HG02642 (cell line): ENCODE data around the gene TRMT44.

Source experiments
- ATAC-seq: cut with Tn5 transposase; IDR thresholded peaks from one replicate; pipeline ENCODE4 v1.9.1; 2021; ENCODE audit warnings: mild to moderate bottlenecking; ENCODE audit not compliant: unreplicated experiment, poor library complexity

Gene TRMT44

DNA sequence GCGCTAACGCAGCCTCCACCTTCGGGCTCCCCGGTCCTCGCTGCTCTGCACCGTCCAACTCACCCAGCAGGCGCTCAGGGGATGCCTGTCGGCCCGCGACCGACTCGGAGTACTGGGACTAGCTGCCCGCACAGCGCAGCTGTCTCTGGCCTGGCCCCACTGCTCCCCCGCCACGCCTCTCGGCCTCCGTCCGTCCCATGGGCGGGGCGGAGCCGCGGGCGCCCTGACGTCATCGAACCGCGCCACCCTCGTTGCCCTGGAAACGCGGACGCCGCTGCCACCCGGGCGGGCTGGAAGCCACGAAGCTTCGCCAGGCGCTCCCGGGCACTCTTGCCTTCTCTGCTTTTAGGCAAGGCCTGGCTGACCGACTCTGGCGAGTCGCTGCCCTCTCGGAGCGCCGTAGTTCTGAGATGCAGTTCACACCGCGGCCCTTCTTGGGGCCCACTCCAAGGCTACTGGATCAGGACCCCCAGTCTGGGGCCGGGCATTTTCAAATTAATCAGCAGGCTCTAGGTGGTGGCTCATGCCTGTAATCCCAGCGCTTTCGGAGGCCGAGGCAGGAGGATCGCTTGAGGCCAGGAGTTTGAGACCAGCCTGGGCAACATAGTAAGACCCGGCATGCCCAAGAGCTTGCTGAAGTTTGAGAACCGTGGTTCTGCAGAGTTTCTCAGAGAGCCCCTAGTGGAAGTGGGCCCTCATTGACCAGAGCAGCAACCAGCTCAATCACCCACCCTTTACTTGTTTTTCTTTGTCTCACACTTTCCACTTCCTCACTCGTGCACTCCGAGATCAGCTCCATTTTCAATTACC, 12.1 kb upstream of the TRMT44 start:
- peak; percentile 97 for ATAC-seq

DNA sequence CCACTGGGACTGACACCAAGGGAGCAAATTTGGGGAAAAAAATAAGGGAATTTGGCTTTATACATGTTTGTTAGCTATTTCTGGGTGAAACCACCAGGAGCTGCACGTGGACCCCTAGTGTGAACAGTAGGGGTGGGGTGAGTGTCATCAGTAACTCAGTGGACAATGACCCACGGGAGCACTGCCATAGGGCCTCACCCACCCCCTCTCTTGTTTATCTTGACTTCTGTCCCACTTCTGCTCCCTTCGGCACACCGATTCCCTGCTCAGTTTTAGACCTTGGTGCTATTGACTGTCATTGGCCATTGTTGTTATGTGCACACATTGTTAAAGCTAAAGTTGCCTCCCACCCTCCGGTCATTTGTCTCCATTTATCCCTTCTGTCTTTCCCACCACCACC, 9.0 kb upstream of the TRMT44 start:
- ATAC-seq: no peak

DNA sequence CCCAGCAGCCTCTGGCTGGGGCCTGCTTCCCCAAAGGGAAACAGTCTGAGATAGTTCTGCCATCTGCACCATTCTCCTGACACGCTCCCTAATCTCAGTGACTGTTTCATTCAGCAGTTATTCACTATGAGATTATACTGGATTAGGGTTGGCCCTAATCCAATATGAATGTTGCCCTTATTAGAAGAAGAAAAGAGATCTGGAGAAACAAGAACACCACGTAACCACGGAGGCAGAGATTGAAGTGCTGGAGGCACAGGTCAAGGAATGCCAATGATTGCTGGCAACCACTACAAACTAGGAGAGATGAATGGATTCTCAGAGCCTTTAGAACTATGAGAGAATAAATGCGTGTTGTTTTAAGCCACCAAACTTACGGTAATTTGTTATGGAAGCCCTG, 7.4 kb upstream of the TRMT44 start:
- ATAC-seq: no peak

DNA sequence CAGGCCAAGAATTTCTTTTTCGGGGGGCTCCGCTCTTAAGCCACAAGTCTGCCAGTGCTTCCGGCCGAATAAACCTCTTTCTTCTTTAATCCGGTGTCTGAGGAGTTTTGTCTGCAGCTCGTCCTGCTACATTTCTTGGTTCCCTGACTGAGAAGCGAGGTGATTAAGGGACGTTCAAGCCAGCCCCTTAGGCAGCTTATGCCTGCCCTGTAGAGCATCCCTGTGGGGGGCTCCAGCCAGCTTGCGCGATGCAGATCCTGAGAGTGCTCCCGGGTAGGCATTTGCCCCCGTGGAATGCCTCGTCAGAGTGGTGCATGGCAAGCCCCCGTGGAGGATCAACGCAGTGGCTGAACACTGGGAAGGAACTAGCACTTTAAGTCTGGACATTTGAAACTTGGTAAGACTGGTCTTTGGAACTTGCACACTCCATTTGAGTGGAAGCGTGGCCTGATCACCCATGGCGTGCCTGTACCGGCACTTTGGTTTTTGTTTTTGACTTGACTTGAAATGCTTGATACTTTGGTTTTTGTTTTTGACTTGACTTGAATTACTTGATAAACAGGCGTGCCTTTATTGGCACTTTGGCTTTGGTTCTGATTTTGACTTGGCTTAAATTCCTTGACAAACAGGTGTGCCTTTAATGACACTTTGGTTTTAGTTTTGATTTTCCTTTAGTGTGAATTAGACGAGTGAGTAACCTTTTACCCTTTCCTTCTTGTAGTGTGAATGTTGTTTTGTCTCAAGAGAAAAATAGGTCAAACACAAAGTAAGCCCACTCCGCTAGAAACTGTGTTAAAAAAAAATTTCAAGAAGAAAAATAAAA, 6.1 kb upstream of the TRMT44 start:
- ATAC-seq: no peak

DNA sequence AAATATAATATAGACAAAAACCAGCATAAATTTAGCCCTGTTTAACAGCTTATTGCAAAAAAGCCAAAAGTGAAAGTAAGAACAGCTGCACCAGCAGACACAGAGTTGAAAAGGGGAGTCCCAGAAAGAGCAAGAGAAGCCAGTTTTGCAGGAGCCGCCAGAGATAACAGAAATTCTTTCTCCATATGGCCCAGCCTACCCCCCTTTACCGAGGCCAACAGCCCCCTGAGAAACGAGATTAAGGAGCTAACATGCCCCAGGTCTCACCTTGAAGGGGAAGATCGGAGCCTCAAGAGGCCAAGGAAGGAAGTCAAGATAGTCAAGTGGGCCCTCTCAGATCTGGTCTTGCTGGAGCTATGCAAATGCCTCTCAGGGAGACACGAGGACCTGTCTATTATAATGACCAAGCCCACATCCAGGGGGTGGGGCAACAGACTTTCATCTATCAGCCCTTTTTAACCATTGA, 4.9 kb upstream of the TRMT44 start:
- peak; percentile 65 for ATAC-seq

DNA sequence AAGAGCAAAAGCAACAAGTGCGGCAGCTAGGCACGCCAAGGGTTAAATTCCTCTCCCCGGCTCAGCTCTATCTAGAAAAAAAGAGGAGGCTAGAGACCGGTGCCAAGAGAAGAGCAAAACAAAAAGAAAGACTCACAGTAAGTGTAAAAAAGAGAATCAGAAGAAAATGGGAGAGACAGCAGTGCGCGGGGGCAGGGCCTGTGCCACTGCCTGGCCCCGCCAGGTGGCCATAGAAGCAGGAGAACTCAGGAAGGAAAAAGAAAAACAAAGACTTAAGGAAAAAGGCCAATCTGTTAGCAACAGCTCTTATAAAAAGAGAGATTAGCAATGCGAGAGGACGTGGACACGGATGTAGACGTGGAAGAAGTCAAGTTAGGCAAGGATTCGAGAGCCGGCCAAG, 3.3 kb upstream of the TRMT44 start:
- no peak for ATAC-seq

DNA sequence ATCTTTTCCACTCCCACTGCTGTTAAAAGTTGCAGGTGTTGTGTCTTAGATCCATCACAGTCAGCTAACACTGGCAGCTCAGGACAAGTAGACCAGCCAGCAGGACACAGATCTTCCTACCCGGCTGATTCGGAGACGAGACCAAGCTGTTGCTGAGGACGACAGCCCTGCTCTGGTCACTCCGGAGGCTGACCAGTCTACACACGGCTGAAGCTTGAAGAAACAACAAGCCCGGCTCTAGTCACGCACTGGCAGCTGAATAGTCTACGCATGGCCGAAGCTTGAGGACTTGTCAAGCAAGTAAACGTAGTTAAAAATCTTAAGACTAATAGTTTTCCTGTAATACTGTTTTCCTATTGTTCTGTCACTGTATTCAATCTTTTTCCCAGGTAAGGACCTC, 1.8 kb upstream of the TRMT44 start:
- no peak for ATAC-seq

DNA sequence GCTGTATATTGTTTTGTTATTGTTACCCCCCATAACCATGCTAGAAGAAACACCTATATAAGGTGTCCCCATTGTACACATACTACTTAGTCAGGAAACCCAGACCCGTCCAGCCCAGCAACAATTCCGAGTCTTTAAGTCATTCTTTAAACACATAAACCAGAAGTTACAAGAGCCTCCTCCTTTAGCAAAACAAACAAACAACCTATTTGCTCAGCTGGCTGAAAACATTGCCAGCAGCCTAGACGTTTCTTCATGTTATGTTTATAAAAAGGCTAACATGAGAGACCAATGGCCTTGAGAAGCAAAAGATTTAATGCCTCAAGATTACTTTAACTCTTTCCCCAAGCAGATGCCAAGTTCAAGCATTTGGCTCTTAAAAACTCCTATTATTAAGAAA, 1.4 kb upstream of the TRMT44 start:
- no peak for ATAC-seq

DNA sequence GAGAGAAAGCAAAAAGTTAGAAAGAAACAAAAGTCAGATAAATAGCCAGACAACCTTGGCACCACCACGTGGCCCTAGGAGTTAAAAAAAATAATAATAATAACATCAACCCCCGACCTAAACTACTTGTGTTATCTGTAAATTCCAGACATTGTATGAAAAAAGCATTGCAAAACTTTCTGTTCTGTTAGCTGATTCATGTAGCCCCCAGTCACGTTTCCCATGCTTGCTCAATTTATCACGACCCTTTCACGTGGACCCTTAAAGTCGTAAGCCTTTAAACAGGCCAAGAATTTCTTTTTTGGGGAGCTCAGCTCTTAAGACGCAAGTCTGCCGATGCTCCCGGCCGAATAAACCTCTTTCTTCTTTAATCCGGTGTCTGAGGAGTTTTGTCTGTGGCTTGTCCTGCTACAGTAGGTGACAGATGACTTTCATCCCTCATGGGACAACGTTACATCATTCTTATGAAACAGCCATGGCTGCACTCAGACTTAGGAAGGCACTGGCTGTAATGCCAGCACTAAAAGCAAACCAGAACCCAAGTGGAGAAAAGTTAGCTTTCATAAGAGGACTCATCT, 574 bp upstream of the TRMT44 start:
- ATAC-seq: peak; percentile 21

DNA sequence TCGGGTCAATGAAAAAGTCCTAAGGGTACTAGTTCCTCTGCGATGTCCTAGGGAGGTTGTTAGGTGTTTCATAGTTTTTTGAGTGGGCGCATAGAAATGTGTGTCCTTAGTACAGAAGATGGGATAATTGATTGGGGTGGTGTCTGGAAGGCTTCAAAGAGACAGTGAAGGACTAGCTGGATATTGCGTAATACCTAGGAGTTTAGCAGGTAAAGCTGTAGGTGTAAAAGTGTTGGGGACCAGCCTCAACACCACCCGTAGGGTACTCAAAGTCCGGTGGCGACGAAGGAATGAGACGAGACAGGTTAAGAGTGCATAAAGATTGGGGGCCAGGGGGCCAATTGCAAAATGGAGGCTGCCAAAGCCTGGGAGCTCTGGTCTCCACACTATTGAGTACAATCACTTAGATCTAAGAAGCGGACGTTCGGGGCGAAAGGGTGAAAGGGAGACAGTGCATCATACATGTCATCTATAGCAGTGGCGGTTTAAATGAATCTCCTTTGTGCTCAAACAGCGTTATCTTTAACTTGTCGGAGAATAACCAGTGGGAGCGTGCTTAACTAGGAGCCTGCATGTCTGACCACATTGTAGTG, 1.0 kb downstream of the TRMT44 start:
- ATAC-seq: no peak

DNA sequence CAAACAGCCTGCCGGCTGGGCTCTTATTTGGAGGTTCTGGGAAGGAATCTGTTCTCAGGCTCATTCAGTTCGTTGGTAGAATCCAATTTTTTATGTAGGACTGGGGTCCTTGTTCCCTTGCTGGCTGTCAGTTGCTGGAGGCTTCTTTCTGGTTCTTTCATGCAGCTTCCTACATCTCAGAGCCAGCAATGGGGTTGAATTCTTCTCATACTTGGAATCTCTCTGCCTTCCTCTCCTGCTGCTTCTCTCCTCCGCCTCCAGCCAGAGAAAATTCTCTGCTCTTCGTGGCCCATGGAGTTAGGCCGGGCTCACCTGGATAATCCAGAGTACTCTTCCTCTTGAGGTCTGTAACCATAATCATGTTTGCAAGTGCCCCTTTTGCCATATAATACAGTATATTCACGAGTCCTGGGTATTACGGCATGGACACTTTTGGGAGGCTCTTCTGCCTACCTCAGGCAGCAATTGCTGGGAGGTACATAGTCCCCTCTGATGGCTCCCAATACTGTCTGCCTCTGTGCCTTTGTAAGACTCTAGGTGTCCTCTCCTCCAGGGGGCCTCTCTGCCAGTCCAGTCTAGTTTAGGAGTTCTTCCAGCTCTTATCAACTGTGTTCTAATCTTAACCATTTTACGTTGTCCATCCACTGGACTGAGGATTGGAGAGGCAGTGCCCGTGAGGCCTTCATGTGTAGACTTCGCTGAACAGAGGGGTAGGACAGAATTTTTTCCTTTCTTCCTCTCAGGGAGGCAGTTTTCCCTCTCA, 2.2 kb downstream of the TRMT44 start:
- ATAC-seq: no peak

DNA sequence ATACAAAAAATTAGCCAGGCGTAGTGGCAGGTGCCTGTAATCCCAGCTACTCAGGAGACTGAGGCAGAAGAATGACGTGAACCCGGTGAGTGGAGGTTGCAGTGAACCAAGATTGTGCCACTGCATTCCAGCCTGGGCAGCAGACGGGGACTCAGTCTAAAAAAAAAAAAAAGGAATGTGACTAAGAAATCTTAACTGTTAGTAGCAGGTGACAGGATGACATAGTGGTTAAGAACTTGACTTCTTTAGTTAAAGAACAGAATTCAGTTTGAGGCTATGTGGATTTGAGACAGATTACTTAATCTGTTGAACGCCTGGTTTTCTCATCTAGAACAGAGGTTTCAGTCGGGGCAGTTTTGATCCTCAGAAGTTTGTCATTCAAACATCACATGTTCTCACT, 3.2 kb downstream of the TRMT44 start:
- ATAC-seq: no peak

DNA sequence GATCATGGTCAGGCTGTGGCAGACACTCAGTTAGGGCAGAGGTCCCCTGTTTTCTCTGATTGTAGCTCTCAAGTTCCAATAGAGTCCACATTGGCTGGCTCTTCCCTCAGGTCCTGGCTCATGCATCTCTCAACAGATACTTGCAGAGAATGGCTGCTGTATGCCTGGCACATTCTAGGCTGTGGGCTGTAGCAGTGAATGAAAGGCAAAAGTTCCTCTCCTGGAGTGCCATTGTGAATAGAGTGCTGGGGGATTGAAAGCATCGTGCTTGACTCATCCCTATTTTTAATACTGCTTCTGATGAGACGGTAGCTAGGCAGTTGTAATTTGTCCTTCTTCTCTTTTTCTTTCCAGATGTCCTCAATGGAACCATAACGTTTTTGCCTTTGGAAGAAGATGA, 5.5 kb downstream of the TRMT44 start:
- ATAC-seq: no peak

DNA sequence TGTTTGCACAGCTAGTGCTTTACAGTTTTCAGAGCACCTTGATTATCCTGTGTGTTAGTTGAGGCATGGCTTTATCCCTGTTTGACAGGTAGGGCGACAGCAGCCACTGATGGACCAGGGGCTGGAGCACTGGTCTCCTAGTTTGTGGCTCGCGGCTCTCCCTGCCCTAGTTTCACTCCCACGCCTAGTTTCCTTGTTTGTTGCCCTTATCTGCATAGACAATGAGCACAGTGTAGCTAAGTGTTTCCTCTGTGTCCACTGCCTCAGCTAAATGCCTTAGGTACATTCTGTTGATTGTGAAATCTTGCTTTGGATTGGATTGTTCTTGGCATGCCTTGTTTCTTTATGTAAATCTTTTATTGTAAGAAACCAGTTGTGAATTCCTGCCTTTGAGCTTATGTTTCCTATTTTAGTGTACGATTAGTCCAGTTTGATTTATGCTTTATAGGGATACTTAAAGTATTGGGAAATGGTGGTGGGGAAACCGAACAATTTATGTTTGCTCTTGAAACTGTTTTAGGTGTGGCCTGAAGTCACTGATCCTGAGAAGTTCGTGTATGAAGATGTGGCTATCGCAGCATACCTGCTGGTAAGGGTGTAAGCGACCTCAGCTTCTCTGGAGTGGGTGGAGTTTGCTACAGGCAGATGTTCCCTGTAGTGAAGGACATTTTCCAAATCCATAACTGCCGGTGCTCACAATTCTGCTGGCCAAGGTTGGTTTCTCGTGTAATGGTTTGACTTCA, 11.0 kb downstream of the TRMT44 start:
- ATAC-seq: no peak

DNA sequence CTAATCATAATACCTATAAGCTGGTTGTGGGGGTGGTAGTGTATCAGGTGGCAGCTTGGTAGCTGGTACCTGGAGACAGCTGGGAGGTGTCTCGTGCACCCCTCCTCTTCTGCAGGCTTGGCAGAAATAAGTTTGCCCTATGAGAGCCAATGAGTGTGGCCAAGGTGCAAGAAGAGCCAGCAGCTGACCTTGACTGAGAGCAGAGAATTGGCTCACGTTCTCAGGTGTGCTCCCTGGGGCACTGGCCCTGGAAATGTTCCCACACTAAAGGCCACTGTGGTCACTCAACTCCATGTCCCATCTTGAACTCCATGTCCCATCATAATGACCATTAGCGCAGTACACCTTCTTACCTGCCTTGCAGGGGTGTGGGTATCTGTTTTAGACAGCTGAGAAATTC, 13.4 kb downstream of the TRMT44 start:
- ATAC-seq: no peak

DNA sequence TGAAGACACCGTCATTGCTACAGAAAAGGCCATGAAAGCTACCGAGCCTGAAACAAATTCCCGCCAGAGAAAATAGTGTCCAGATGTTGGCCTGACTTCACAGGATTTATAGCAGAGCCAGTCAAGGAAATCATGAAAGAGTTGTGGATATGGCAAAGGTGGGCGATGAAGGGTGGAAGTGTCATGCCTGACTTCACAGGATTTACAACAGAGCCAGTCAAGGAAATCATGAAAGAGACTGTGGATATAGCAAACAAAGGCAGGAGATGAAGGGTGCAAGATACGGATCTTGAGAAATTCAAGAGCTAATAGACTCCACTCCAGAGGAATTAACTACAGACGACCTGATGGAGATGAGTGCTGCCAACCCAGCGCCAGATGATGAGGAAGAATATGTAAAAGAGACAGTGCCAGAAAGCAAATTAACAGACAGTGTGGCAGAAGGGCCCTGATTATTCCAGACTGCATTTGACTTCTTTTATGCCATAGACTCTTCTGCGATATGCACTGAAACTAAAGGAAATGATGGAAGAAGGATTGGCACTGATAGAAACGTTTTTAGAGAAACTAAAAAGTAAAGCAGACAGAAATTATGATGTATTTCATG, 17.2 kb downstream of the TRMT44 start:
- no peak for ATAC-seq

DNA sequence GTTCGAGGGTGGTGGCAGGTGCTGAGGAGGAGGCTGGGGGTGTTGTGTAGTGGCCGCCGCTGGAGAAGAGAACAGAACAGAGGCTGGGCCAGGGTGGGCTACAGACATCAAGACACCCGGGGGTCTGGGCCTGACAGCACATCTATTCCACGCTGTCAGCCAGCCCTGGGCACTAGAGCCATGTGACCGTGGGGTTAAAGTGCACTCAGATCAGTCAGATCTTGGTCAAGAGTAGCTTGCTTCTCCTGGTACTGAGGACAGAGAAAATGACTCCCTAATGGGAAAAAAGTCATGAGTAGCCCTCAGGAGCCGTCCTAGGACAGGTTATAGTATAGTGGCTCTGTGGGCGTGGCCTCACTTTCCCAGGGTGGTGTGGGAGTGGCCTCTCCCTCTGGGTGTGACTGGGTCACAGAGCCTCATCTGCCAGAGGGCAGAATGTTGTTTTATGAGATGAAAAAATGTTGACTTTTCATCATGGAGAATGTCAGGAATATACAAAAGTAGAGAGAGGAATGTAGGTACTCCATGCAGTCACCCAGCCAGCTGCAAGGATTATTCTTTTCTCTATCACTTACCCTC, 19.4 kb downstream of the TRMT44 start:
- no peak for ATAC-seq

DNA sequence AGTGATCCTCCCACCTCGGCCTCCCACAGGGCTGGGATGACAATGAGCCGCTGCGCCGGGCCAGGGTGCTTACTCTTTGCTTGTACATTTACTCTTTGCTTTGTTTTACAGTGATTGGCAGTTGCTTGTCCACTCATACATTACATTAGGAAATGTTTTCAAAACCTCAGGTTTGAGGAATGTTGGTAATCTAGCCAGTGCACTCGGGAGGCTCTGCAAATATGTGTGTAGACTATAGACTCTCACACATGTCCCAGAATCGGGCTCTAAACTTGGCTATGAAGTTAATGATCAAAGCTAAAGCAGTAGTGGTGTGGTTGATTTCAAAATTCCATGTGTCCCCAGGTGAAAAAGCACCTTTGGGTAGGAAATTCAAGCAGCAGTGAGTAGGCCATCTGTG, 20.5 kb downstream of the TRMT44 start:
- no peak for ATAC-seq

DNA sequence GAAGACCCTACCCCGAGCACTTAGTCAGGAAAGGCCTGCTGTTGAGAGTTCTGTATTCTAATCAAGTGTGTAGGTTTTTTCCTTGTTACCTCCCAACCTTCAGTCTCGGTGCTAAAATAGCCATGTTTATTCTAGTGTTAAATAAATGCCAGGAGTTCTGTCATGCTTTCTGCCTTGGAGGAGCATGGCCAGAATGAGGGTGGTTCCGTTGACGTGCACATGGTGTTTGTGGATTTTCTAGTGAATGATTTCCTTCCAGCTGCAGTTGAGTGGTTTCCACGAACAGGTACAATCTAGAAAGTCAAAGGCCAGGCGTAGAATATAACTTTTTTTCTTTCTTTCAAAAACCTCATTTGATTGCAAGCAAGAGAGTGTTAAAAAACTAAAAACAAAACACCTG, 21.0 kb downstream of the TRMT44 start:
- no peak for ATAC-seq
